K562 (cell line): ENCODE data around the gene ERGIC3. TPM values are rescaled to one million over a fixed set of nuclear protein-coding genes. Genes with fewer than 3 reads are reported as not detected.

ENCODE experiments used
- ATAC-seq: fragments of 200-7000 bp; cut with Tn5 transposase; 3 replicates; pipeline ENCODE4 v1.9.1; 2020; ENCODE audit warnings: moderate library complexity
- BruUV-seq: library from RNA; stranded (reverse); fragments of 400-500 nt; replicated peaks from 2 replicates; lab custom pipeline; 2021; lab: Mats Ljungman, UMichigan
- CTCF ChIA-PET: fragments of 300-600 bp; formaldehyde crosslinking; extraction: SDS; loops from one replicate; lab custom pipeline; 2021; ENCODE audit warnings: low intra/inter-chr PET ratio; lab: Yijun Ruan, JAX
- POLR2A ChIA-PET: fragments of 300-600, 350-650 bp; sonication (Branson Sonifier 250); formaldehyde crosslinking; extraction: SDS; loops from one replicate; lab custom pipeline; 2021; ENCODE audit warnings: antibody characterized with exemption, inconsistent platforms; lab: Yijun Ruan, JAX
- DNase-seq, 4 experiments: peaks; one replicate each; pipeline versions ENCODE4 v3.0.0 to v3.0.0-alpha.2; 2011 to 2018; ENCODE audit warnings: low spot score in 3 of 4, mixed read lengths in 3 of 4; ENCODE audit errors: extremely low read depth in 1 of 4
- FAIRE-seq: peaks from 2 replicates; lab custom pipeline; 2011; peaks lifted over from hg19 to GRCh38; lab: Jason Lieb, UNC
- H2AFZ ChIP-seq: 2 replicates; pipeline ENCODE4 v1.6.0; 2011; ENCODE audit warnings: low read depth, low read length, control low read depth, inconsistent platforms
- H3K27ac ChIP-seq: fragments of 200-600 bp; 3 replicates; pipeline ENCODE4 v1.8.0; 2011; ENCODE audit warnings: low read depth, mild to moderate bottlenecking, control low read depth, inconsistent platforms, low read length, moderate library complexity, mixed read lengths; ENCODE audit errors: extremely low read depth
- H3K27me3 ChIP-seq, 2 experiments: fragments of 300-600 bp in 1 of 2; 2 replicates in 1 of 2; 3 replicates in 1 of 2; pipeline versions ENCODE4 v1.6.0 to v1.8.0; 2011; ENCODE audit warnings: inconsistent platforms in 2 of 2, low read length in 2 of 2, mild to moderate bottlenecking in 1 of 2, mixed read lengths in 1 of 2, moderate library complexity in 1 of 2; ENCODE audit not compliant: control insufficient read depth in 2 of 2, insufficient read depth in 2 of 2
- H3K36me3 ChIP-seq: fragments of 300-600 bp; 3 replicates; pipeline ENCODE4 v1.8.0; 2011; ENCODE audit warnings: mild to moderate bottlenecking, low read length, inconsistent platforms; ENCODE audit not compliant: control insufficient read depth, insufficient read depth
- H3K4me1 ChIP-seq, 2 experiments: fragments of 200-600 bp in 1 of 2; replicated peaks in 1 of 2; 2 replicates in 1 of 2; 3 replicates in 1 of 2; pipeline versions ENCODE4 v1.5.1 to v1.8.0; 2011; ENCODE audit warnings: inconsistent platforms in 2 of 2, low read length in 2 of 2, mild to moderate bottlenecking in 1 of 2, mixed read lengths in 1 of 2, moderate library complexity in 1 of 2; ENCODE audit not compliant: control insufficient read depth in 2 of 2, insufficient read depth in 2 of 2
- H3K4me2 ChIP-seq: 2 replicates; pipeline ENCODE4 v1.6.1; 2011; ENCODE audit warnings: low read length, control low read depth, inconsistent platforms, mixed read lengths; ENCODE audit not compliant: insufficient read depth
- H3K4me3 ChIP-seq: fragments of 200-600 bp; sonication (generic), shearing (Covaris generic); 2 replicates; pipeline ENCODE4 v1.5.1; 2016; ENCODE audit warnings: control low read depth, inconsistent platforms
- H3K79me2 ChIP-seq: fragments of 200-600 bp; 3 replicates; pipeline ENCODE4 v1.8.0; 2011; ENCODE audit warnings: low read length, inconsistent platforms; ENCODE audit not compliant: control insufficient read depth, insufficient read depth
- H3K9ac ChIP-seq, 2 experiments: 2 replicates each; pipeline versions ENCODE4 v1.6.0 to v1.6.1; 2011; ENCODE audit warnings: low read depth in 2 of 2, low read length in 2 of 2, control low read depth in 1 of 2, inconsistent platforms in 1 of 2, mild to moderate bottlenecking in 1 of 2, mixed read lengths in 1 of 2; ENCODE audit not compliant: insufficient read depth in 1 of 2
- H3K9me1 ChIP-seq: one replicate; pipeline ENCODE4 v1.6.0; 2011; ENCODE audit warnings: inconsistent platforms, mild to moderate bottlenecking, low read length, moderate library complexity; ENCODE audit not compliant: control insufficient read depth, insufficient read depth
- H3K9me3 ChIP-seq: replicated peaks from 2 replicates; pipeline ENCODE4 v1.5.1; 2011; ENCODE audit warnings: low read depth, low read length, inconsistent platforms; ENCODE audit not compliant: control insufficient read depth, insufficient read depth
- H4K20me1 ChIP-seq: replicated peaks from 2 replicates; pipeline ENCODE4 v1.6.1; 2011; ENCODE audit warnings: low read length, inconsistent platforms, mixed read lengths; ENCODE audit not compliant: control insufficient read depth, insufficient read depth
- C11orf30 ChIP-seq: fragments of 450-650 bp; IDR thresholded peaks from 2 replicates; pipeline ENCODE4 v1.6.1; 2016; ENCODE audit warnings: low read depth, mild to moderate bottlenecking
- FOXA3 ChIP-seq, 2 experiments: fragments of 450-650 bp in 1 of 2; sonication (generic) in 1 of 2; formaldehyde crosslinking; IDR thresholded peaks in 1 of 2; conservative IDR thresholded peaks in 1 of 2; 2 replicates each; pipeline versions ENCODE4 v1.4.0 to v1.8.0; 2020 to 2022; ENCODE audit warnings: mild to moderate bottlenecking in 2 of 2, missing genetic modification reagents in 1 of 2
- NFYB ChIP-seq: IDR thresholded peaks from 2 replicates; pipeline ENCODE4 v1.6.1; 2011; ENCODE audit warnings: mild to moderate bottlenecking, moderate library complexity; ENCODE audit not compliant: insufficient read length; ENCODE audit errors: extremely low read depth
- SAFB2 ChIP-seq: fragments of 200-400 bp; formaldehyde crosslinking; IDR thresholded peaks from 2 replicates; pipeline ENCODE4 v1.6.1; 2018; ENCODE audit warnings: borderline replicate concordance, low read length, low read depth, moderate library complexity; ENCODE audit not compliant: severe bottlenecking
- U2AF1 ChIP-seq: fragments of 200-400 bp; formaldehyde crosslinking; optimal IDR thresholded peaks from 2 replicates; pipeline ENCODE3; 2017; ENCODE audit warnings: mild to moderate bottlenecking, low read depth, low read length, moderate library complexity
- WGBS: fragments of 100-300 bp; shearing (Covaris generic); methylation state at CpG from one replicate; pipeline ENCODE4 v1.1.6; 2016; ENCODE audit warnings: low coverage, mixed read lengths; ENCODE audit not compliant: insufficient coverage; ENCODE audit errors: missing lambda C conversion rate; 5-methylcytosine and 5-hydroxymethylcytosine counted together
- in situ Hi-C: fragments of 300-500 bp; cut with MboI; formaldehyde crosslinking; loops from 4 replicates; pipeline ENCODE4 v1.15.0; 2018; ENCODE audit warnings: inconsistent platforms, mixed read lengths
- intact Hi-C: fragments of 100-400 bp; cut with micrococcal nuclease; formaldehyde crosslinking; loops from 2 replicates; pipeline ENCODE4 v1.14.2; 2022
- polyA plus RNA-seq, 8 experiments: library from polyadenylated mRNA; depleted of rRNA in 4 of 8; stranded (reverse) in 5 of 8; unstranded in 3 of 8; fragments of >200 nt; fragmentation: Nextera tagmentation in 2 of 8; fragmentation: Illumina TruSeq in 1 of 8; extraction: Ambion mirVana in 2 of 8; extraction: Trizol in 1 of 8; gene quantifications; 2 replicates each; pipeline versions ENCODE4 v1.2.1 to v1.2.3, GENCODE V29; 2011 to 2014; ENCODE audit warnings: inconsistent platforms in 1 of 8, missing spikeins in 1 of 8
- total RNA-seq, 7 experiments: library from RNA; depleted of rRNA in 6 of 7; stranded (reverse); fragments of >200 nt in 6 of 7; fragmentation: Illumina TruSeq in 2 of 7; extraction: Trizol in 2 of 7; gene quantifications; 2 replicates each; pipeline versions ENCODE4 v1.2.1 to v1.2.3, GENCODE V29; 2011 to 2021; ENCODE audit warnings: low replicate concordance in 1 of 7
- TF ChIP-seq, protein P1 (sequence below), 3 experiments: fragments of 200-800 bp in 1 of 3; fragments of 250-450 bp in 1 of 3; fragments of 450-650 bp in 1 of 3; sonication (Bioruptor Pico) in 1 of 3; sonication (Bioruptor generic) in 1 of 3; formaldehyde crosslinking in 1 of 3; IDR thresholded peaks; 2 replicates each; pipeline versions ENCODE4 v1.6.1 to v1.8.0; 2016 to 2022; ENCODE audit warnings: mild to moderate bottlenecking in 2 of 3, missing genetic modification characterization in 2 of 3, missing compliant biosample characterization in 1 of 3, moderate library complexity in 1 of 3

ERGIC3 gene
- total and polyA plus RNA-seq, 9 of the 15 experiments (the other 6 are each of a cell fraction or from before 2014, with no cell fraction given), result 121 to 278 (median 184) TPM

DNA sequence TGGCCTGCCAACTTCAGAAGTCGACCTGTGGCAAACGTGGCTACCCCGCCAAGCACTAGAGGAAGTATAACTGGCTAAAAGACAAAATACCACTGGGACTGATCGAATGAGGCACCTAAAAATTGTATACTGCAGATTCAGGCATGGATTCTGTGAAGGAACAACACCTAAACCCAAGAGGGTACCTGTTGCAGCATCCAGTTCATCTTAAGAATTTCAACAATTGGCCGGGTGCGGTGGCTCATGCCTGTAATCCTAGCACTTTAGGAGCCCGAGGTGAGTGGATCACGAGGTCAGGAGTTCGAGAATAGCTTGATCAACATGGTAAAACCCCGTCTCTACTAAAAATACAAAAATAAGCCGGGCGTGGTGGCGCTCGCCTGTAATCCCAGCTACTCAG is 46.5 kb downstream of the ERGIC3 start:
- H3K79me2 ChIP-seq, result no peaks in the 10 kb centered on the region
- H3K27me3 ChIP-seq, result peaks cover 0 to 6% of the 10 kb centered on the region in 2 experiments; a peak in 2 of 5 replicates
- FAIRE-seq, result peak; percentile 23
- WGBS, result 20% methylated on average over 14 of the region's 14 CpGs
- no peaks in the 10 kb centered on the region for H4K20me1 ChIP-seq
- ChIA-PET POLR2A (interaction anchor here (0.6 to 1.2 kb wide), 2 partner anchors 13 to 14 kb away, joined by 3 to 5 read pairs; no protein-coding TSS in a partner anchor), CTCF (no interaction called here)
- H3K9me3 ChIP-seq, result no peaks in the 10 kb centered on the region
- H3K36me3 ChIP-seq, result no peaks in the 10 kb centered on the region
- DNase-seq, result no peak
- H3K4me1 ChIP-seq, result peaks cover 0 to 5% of the 10 kb centered on the region in 2 experiments; a peak in 3 of 5 replicates
- H2AFZ ChIP-seq, result no peak overlapping the region
- no peak overlapping the region for H3K4me2 ChIP-seq
- TF ChIP-seq U2AF1, result no peak
- TF ChIP-seq NFYB, result no peak
- TF ChIP-seq FOXA3 (CRISPR knock-in tag; conservative IDR thresholded peaks at IDR 0.05 in 1 of 2, IDR thresholded peaks at IDR 0.05 in 1 of 2), result no peak
- TF ChIP-seq C11orf30, result no peak
- TF ChIP-seq, protein P1, sequence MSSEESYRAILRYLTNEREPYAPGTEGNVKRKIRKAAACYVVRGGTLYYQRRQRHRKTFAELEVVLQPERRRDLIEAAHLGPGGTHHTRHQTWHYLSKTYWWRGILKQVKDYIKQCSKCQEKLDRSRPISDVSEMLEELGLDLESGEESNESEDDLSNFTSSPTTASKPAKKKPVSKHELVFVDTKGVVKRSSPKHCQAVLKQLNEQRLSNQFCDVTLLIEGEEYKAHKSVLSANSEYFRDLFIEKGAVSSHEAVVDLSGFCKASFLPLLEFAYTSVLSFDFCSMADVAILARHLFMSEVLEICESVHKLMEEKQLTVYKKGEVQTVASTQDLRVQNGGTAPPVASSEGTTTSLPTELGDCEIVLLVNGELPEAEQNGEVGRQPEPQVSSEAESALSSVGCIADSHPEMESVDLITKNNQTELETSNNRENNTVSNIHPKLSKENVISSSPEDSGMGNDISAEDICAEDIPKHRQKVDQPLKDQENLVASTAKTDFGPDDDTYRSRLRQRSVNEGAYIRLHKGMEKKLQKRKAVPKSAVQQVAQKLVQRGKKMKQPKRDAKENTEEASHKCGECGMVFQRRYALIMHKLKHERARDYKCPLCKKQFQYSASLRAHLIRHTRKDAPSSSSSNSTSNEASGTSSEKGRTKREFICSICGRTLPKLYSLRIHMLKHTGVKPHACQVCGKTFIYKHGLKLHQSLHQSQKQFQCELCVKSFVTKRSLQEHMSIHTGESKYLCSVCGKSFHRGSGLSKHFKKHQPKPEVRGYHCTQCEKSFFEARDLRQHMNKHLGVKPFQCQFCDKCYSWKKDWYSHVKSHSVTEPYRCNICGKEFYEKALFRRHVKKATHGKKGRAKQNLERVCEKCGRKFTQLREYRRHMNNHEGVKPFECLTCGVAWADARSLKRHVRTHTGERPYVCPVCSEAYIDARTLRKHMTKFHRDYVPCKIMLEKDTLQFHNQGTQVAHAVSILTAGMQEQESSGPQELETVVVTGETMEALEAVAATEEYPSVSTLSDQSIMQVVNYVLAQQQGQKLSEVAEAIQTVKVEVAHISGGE (CRISPR knock-in tag; IDR thresholded peaks at IDR 0.05), result no peak
- TF ChIP-seq SAFB2, result no peak
- H3K27ac ChIP-seq, result no peak overlapping the region
- no TSS peak for BruUV-seq
- no peak for ATAC-seq
- in situ Hi-C loops, result no loop called here
- H3K9ac ChIP-seq, result no peak overlapping the region
- intact Hi-C loops, result no loop called here
- H3K4me3 ChIP-seq, result no peak overlapping the region
- H3K9me1 ChIP-seq, result no peaks in the 10 kb centered on the region
